OCI-LY3 (cell line): Measurements from ENCODE around the gene CNTRL.

ENCODE experiments used
- EZH2phosphoT487 ChIP-seq: fragments of 200-600 bp; shearing (Covaris generic); IDR thresholded peaks from 2 replicates; pipeline ENCODE4 v1.6.1; 2018; ENCODE audit warnings: antibody characterized with exemption, mixed run types, low read depth
- TF ChIP-seq, protein P1 (sequence below): fragments of 200-600, 300-600 bp; sonication (generic); IDR thresholded peaks from 2 replicates; pipeline ENCODE4 v1.5.1; 2014; ENCODE audit warnings: antibody characterized with exemption, low read length, low read depth

DNA sequence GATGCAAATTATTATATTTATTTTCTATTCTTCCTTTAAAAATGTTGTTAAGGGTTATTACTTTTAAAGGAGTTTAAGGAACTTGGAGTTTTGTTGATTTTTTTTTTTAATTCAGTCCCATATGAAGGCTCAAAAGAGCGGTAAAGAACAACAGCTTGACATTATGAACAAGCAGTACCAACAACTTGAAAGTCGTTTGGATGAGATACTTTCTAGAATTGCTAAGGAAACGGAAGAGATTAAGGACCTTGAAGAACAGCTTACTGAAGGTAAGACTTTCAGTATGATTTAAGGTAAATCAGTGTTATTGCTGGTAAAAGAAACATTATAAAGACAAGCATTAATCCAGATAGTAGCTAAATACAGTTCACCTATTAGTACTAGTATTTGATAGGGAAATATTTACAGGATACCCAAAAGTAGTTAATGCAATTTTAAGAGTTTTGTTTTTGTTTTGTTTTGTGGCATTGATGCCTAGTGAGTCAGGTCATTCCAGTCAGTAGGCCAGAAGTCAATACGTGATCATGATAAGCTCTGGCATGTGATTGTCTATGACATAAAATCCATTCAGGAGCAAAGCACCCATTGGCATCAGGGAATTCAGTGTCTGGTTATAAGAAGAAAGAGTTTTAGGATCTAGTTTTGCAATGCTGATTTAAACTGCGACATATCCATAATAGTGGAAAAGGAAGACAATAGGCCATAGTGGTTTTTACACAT is 49.2 kb downstream of the CNTRL start:
- TF ChIP-seq, protein P1, sequence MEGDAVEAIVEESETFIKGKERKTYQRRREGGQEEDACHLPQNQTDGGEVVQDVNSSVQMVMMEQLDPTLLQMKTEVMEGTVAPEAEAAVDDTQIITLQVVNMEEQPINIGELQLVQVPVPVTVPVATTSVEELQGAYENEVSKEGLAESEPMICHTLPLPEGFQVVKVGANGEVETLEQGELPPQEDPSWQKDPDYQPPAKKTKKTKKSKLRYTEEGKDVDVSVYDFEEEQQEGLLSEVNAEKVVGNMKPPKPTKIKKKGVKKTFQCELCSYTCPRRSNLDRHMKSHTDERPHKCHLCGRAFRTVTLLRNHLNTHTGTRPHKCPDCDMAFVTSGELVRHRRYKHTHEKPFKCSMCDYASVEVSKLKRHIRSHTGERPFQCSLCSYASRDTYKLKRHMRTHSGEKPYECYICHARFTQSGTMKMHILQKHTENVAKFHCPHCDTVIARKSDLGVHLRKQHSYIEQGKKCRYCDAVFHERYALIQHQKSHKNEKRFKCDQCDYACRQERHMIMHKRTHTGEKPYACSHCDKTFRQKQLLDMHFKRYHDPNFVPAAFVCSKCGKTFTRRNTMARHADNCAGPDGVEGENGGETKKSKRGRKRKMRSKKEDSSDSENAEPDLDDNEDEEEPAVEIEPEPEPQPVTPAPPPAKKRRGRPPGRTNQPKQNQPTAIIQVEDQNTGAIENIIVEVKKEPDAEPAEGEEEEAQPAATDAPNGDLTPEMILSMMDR, result no peak
- no peak for TF ChIP-seq EZH2phosphoT487
